Inflammatory macrophage treated with lipopolysaccharide for 4 hours (primary cell): Measurements from ENCODE around the gene TTC21B.
A peak's percentile ranks its signal among the peaks of the same experiment; 100 is the strongest.
"Not testable (repeated sequence)": the region's sequence is repeated elsewhere in the genome, so short reads cannot be mapped to it uniquely, and the experiment has no call there.

ENCODE experiments used
- DNase-seq: peaks from one replicate; pipeline ENCODE4 v3.0.0-alpha.2; 2020

TTC21B gene

GRCh38 chr2:165953655-165954606 is at the start of gene TTC21B:
TSS of gene TTC21B (minus strand) at chr2:165953776. CDS start at chr2:165953705, 71 bp downstream.
- DNase-seq, result peak; percentile 90

- no peak for DNase-seq
Measured at GRCh38 chr2:166000401-166000800, 46.8 kb upstream of the TTC21B start.

DNA sequence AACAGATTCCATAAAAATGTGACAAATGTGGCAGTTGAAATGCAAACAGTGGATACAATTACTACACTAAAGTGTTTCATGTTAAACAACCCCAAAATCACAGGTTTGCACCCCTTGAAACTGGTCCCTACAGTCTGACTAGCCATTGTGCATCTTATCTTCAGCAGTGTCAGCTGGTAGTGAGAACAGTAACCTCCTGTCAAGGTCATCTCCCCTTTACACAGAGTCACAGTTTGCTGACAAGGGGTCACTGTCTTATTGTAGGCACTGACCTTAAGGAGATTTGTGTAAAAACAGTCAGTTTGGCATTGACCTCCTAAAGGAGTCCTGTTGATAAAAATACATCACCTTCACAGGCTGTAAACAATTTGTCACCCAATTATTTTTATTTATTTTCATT is 37.3 kb upstream of the TTC21B start:
- DNase-seq, result no peak

DNA sequence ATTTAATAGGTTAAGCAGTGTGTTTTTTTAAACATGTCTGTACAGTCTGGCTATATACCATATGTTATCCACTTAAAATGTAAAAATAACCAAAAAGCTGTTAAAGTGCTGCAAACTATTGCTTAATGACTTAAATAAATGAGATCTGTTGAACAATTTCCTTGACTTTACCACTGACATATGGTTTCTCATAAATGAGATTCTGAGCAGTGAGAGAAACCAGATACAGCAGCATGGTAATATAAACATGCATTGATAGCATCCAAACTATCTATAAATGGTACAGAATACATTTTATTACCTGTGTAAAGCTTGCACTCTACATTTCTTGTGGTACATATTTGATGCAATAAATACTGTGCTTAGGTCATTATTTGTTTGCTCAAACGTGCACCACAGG is 36.3 kb upstream of the TTC21B start:
- DNase-seq, result no peak

GRCh38 chr2:165985120-165985519 is 31.5 kb upstream of the TTC21B start:
- DNase-seq, result no peak

DNA sequence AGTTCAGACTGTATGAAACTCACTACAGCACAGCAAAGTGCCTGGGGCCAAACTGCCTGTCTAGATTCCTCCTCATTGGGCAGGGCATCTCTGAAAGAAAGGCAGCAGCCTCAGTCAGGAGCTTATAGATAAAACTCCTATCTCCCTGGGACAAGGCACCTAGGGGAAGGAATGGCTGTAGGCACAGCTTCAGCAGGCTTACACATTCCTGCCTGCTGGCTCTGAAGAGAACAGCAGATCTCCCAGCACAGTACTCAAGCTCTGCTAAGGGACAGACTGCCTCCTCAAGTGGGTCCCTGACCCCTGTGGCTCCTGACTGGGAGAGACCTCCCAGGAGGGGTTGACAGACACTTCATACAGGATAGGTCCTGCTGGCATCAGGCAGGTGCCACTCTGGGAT is 18.6 kb upstream of the TTC21B start:
- DNase-seq, result not testable (repeated sequence)

GRCh38 chr2:165970663-165971062 is 17.1 kb upstream of the TTC21B start:
- DNase-seq, result no peak

DNA sequence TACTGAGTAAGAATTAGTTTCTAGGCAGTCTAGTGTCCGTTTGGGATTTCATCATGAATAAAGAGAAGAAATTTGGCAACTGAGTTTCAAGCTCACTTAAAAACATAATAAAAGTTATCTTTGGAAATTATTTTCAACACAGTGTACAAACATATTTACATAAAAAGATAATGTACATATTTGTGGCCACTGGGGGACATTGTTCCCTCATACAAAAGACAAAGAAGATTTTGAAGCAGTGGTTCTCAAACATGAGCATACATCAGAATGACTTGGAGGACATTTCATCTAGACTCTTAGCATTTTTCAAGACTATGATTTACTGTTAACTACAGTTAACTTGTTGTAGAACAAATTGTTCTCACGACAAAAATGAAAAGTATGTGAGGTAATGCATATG is 15.7 kb upstream of the TTC21B start:
- no peak for DNase-seq

DNA sequence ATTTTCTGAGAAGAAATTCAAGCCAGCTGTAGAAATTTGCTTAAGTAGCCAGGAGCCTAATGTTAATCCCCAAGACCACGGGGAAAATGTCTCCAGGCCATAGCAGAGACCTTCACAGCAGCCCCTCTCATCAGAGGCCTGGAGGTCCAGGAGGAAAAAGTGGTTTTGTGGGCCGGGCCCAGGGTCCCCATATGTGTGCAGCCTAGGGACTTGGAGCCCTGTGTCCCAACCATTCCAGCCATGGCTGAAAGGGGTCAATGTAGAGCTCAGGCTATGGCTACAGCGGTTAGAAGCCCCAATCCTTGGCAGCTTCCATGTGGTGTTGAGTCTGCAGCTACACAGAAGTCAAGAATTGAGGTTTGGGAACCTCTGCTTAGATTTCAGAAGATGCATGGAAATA is 14.2 kb upstream of the TTC21B start:
- no peak for DNase-seq

DNA sequence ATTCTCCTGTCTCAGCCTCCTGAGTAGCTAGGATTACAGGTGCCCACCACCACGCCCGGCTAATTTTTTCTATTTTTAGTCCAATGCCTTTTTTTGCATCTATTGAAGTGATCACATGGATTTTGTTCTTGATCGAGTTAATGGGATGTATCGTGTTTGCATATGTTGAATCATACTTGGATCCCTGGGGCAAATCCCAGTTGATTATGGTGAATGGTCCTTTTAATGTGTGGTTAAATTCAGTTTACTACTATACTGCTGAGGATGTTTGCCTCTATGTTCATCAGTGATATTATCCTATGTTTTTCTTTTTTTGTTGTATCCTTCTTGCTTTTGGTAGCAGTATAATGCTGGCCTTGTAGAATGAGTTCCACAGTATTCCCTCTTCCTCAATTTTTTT is 8.2 kb upstream of the TTC21B start:
- DNase-seq, result no peak

GRCh38 chr2:165959371-165959770 is 5.8 kb upstream of the TTC21B start:
- DNase-seq, result no peak

DNA sequence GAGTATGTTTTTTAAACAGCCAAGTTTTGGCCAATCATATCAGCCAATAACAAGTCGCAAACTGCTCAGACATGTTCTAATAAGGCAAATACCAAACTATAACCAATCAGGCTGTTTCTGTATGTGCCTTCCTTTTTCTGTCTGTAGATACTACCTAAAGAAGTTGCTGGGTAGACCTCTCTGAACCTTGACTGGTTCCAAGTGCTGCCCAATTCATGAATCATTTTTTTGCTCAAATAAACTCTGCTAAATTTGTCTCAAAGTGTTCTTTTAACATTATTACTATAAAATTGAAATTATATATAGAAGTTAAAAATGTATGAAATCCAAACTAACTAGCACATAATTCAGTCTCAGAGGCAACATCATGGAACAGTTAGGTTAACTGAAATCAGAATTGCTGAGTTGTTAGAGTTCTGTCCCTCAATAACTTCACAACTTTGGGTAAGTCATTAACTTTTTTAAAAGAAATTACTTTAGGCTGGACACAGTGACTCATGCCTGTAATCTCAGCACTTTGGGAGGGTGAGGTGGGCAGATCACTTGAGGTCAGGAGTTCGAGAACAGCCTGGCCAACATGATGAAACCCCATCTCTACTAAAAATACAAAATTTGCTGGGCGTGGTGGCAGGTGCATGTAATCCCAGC is 4.9 kb upstream of the TTC21B start:
- no peak for DNase-seq

- no peak for DNase-seq
Measured at GRCh38 chr2:165957030-165957675, 3.6 kb upstream of the TTC21B start.

GRCh38 chr2:165953306-165953654 is 296 bp downstream of the TTC21B start:
- DNase-seq, result no peak

- peak; percentile 2 for DNase-seq
Measured at GRCh38 chr2:165952741-165953211, 800 bp downstream of the TTC21B start.

- no peak for DNase-seq
Measured at GRCh38 chr2:165952085-165952484, 1.5 kb downstream of the TTC21B start.

DNA sequence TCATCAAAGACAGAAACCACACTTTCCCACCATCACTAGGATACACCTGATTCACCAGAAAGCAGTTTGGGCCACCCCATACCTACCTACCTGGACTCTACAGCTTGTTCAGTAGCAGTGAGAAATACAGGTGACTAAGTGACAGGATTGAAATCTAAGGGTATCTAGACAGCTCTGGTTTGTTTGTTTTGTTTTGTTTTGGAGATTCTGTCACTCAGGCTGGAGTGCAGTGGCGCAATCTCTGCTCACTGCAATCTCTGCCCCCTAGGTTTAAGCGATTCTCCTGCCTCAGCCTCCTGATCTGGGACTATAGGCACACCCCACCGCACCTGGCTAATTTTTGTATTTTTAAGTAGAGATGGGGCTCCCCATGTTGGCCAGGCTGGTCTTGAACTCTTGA is 3.1 kb downstream of the TTC21B start:
- no peak for DNase-seq

GRCh38 chr2:165941827-165942226 is 11.7 kb downstream of the TTC21B start:
- DNase-seq, result no peak

- DNase-seq, result no peak
Measured at GRCh38 chr2:165938237-165938636, 15.3 kb downstream of the TTC21B start.

DNA sequence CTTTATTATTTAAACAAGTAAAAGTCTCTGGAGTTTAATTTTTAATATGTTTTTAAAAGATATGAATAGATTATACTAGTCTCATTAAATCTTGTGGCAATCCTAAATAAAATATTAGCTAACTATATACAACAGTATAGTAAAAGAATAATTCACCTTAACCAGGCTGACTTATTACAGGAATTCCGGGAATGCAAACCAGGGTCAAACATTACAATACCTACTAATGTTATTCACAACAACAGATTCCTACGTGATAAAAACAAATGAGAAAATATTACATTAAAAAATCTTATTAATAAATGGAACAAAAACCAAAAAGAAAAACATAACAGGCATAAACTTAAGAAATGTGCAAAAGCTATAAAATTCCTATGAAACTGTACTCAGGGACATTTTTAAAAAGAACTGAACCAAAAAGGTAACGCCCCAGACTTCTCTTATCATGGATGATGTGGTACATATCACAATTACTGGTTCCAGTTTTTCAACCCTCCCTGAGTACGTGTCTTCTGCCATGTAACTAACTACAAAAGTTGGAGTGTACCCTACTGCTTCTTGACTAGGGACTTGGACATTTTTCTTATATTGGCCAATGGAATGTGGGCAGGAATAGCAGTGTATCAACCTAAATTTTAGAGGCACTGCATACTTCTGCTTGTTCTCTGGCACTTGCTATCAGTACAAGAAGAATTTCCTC is 20.2 kb downstream of the TTC21B start:
- DNase-seq, result no peak

GRCh38 chr2:165927774-165928173 is 25.8 kb downstream of the TTC21B start:
- DNase-seq, result no peak

DNA sequence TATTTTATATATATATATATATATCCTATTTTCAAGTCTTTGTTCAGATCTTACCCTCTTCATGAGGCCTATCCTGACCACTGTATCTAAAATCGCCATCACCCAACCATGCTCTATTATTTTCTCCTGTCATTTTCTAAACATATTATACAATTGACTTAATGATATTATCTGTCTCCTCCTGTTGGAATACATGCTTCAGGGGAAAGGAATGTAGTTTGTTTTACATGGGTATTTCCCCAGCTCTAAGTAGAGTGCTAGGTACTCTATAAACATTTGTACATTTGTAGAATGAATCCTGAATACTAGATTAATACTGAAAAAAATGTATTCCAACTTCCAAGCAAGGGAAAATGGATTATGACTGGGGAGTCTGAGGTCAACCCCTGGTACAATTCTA is 26.2 kb downstream of the TTC21B start:
- no peak for DNase-seq

GRCh38 chr2:165924946-165925345 is 28.6 kb downstream of the TTC21B start:
- DNase-seq, result no peak
